GM23338 (cell line): ENCODE results near the gene PRKAR1B. TPM values are rescaled to one million over a fixed set of nuclear protein-coding genes. Genes with fewer than 3 reads are reported as not detected.

Experiments used
- ATAC-seq: fragments of 200-7000 bp; cut with Tn5 transposase; 3 replicates; pipeline ENCODE4 v1.9.1; 2020
- DNase-seq: peaks from one replicate; pipeline ENCODE4 v3.0.0-alpha.2; 2015; ENCODE audit warnings: low spot score
- H2AFZ ChIP-seq: fragments of 200-600 bp; sonication (generic); 2 replicates; pipeline ENCODE4 v1.8.0; 2016; ENCODE audit warnings: antibody characterized with exemption, mild to moderate bottlenecking, moderate library complexity
- H3F3A ChIP-seq: fragments of 200-600 bp; sonication (generic); replicated peaks from 2 replicates; pipeline ENCODE4 v1.8.0; 2017; ENCODE audit warnings: antibody characterized with exemption, mixed run types, low read depth
- H3K27ac ChIP-seq: fragments of 200-600 bp; sonication (generic); 2 replicates; pipeline ENCODE4 v1.6.1; 2016; ENCODE audit warnings: low read depth
- H3K27me3 ChIP-seq: fragments of 200-600 bp; sonication (generic); 2 replicates; pipeline ENCODE4 v1.8.0; 2016; ENCODE audit warnings: mild to moderate bottlenecking, mixed run types, moderate library complexity; ENCODE audit not compliant: insufficient read depth
- H3K36me3 ChIP-seq: fragments of 200-600 bp; sonication (generic); 2 replicates; pipeline ENCODE4 v1.8.0; 2016; ENCODE audit warnings: mild to moderate bottlenecking; ENCODE audit not compliant: insufficient read depth
- H3K4me1 ChIP-seq: fragments of 200-600 bp; sonication (generic); 2 replicates; pipeline ENCODE4 v1.8.0; 2016; ENCODE audit warnings: mild to moderate bottlenecking, moderate library complexity; ENCODE audit not compliant: insufficient read depth
- H3K4me2 ChIP-seq: fragments of 200-600 bp; sonication (generic); 2 replicates; pipeline ENCODE4 v1.7.1; 2017; ENCODE audit warnings: mixed run types
- H3K4me3 ChIP-seq: fragments of 200-600 bp; sonication (generic); 2 replicates; pipeline ENCODE4 v1.6.1; 2016; ENCODE audit warnings: mixed run types
- H3K79me2 ChIP-seq: fragments of 200-600 bp; sonication (generic); replicated peaks from 2 replicates; pipeline ENCODE4 v1.8.0; 2017; ENCODE audit warnings: mild to moderate bottlenecking; ENCODE audit not compliant: insufficient read depth
- H3K9me2 ChIP-seq: fragments of 200-600 bp; sonication (generic); 2 replicates; pipeline ENCODE4 v1.8.0; 2017; ENCODE audit not compliant: insufficient read depth
- H4K20me1 ChIP-seq: fragments of 200-600 bp; sonication (generic); replicated peaks from 2 replicates; pipeline ENCODE4 v1.8.0; 2017; ENCODE audit warnings: mild to moderate bottlenecking; ENCODE audit not compliant: insufficient read depth
- H3K27ac Mint-ChIP-seq: 2 replicates; pipeline ENCODE4 v1.8.0; 2020; ENCODE audit warnings: inconsistent platforms, mild to moderate bottlenecking, moderate library complexity, mixed read lengths
- H3K27me3 Mint-ChIP-seq: 3 replicates; pipeline ENCODE4 v1.8.0; 2022; ENCODE audit warnings: low read depth, mild to moderate bottlenecking, moderate library complexity, mixed read lengths, inconsistent platforms; ENCODE audit not compliant: insufficient read depth, poor library complexity
- H3K36me3 Mint-ChIP-seq: 3 replicates; pipeline ENCODE4 v1.8.0; 2021; ENCODE audit warnings: low read depth, mild to moderate bottlenecking, inconsistent platforms, moderate library complexity, mixed read lengths
- H3K4me1 Mint-ChIP-seq: 3 replicates; pipeline ENCODE4 v1.8.0; 2020; ENCODE audit warnings: mild to moderate bottlenecking, inconsistent platforms, mixed read lengths
- H3K4me3 Mint-ChIP-seq: 3 replicates; pipeline ENCODE4 v1.8.0; 2021; ENCODE audit warnings: moderate library complexity, mild to moderate bottlenecking, inconsistent platforms, mixed read lengths
- H3K9me3 Mint-ChIP-seq: 3 replicates; pipeline ENCODE4 v1.8.0; 2020; ENCODE audit warnings: moderate library complexity, mild to moderate bottlenecking, inconsistent platforms, mixed read lengths
- CREB1 ChIP-seq: fragments of 250-450 bp; sonication (Bioruptor Pico); IDR thresholded peaks from 2 replicates; pipeline ENCODE4 v1.5.0; 2020; ENCODE audit warnings: low read depth, mild to moderate bottlenecking, moderate library complexity
- CTCF ChIP-seq, 2 experiments: fragments of 200-600 bp in 1 of 2; sonication (generic) in 1 of 2; conservative IDR thresholded peaks; 2 replicates each; pipeline versions ENCODE4 v1.5.1 to v1.6.1; 2016 to 2017; ENCODE audit warnings: antibody characterized with exemption in 2 of 2, low read depth in 2 of 2, mild to moderate bottlenecking in 2 of 2, moderate library complexity in 1 of 2
- ETS1 ChIP-seq: IDR thresholded peaks from 2 replicates; pipeline ENCODE4 v1.6.1; 2016; ENCODE audit warnings: antibody characterized with exemption
- EZH2 ChIP-seq: fragments of 200-600 bp; sonication (generic); IDR thresholded peaks from one replicate; pipeline ENCODE4 v1.8.0; 2017; ENCODE audit warnings: antibody characterized with exemption, mild to moderate bottlenecking, low read depth; ENCODE audit not compliant: unreplicated experiment
- EZH2phosphoT487 ChIP-seq: fragments of 200-600 bp; sonication (generic); IDR thresholded peaks from one replicate; pipeline ENCODE4 v1.8.1; 2018; ENCODE audit warnings: antibody characterized with exemption; ENCODE audit not compliant: unreplicated experiment
- JUNB ChIP-seq: IDR thresholded peaks from one replicate; pipeline ENCODE4 v1.6.1; 2016; ENCODE audit warnings: antibody characterized with exemption; ENCODE audit not compliant: unreplicated experiment
- NANOG ChIP-seq: IDR thresholded peaks from 2 replicates; pipeline ENCODE4 v1.6.1; 2016; ENCODE audit warnings: antibody characterized with exemption, borderline replicate concordance
- POLR2AphosphoS5 ChIP-seq: IDR thresholded peaks from 2 replicates; pipeline ENCODE4 v1.6.1; 2016; ENCODE audit warnings: antibody characterized with exemption, low read depth
- REST ChIP-seq: IDR thresholded peaks from one replicate; pipeline ENCODE4 v1.6.1; 2018; ENCODE audit warnings: antibody characterized with exemption; ENCODE audit not compliant: unreplicated experiment
- STAT1 ChIP-seq: IDR thresholded peaks from one replicate; pipeline ENCODE4 v1.6.1; 2016; ENCODE audit warnings: antibody characterized with exemption; ENCODE audit not compliant: unreplicated experiment
- ZNF114 ChIP-seq: fragments of 250-450 bp; sonication (Bioruptor Pico); IDR thresholded peaks from 2 replicates; pipeline ENCODE4 v1.5.0; 2020; ENCODE audit warnings: mild to moderate bottlenecking, moderate library complexity
- ZNF331 ChIP-seq: fragments of 250-450 bp; sonication (Bioruptor Pico); IDR thresholded peaks from 2 replicates; pipeline ENCODE4 v1.5.0; 2020; ENCODE audit warnings: low read depth, mild to moderate bottlenecking, moderate library complexity
- ZNF462 ChIP-seq: fragments of 250-450 bp; sonication (Bioruptor Pico); IDR thresholded peaks from 2 replicates; pipeline ENCODE4 v1.5.0; 2020; ENCODE audit warnings: mild to moderate bottlenecking, moderate library complexity
- polyA plus RNA-seq: library from polyadenylated mRNA; unstranded; fragments of >200 nt; fragmentation: Nextera tagmentation; extraction: Ambion mirVana; gene quantifications from 2 replicates; pipeline ENCODE4 v1.2.1, GENCODE V29; 2016
- total RNA-seq: library from RNA; depleted of rRNA; stranded (reverse); fragments of >200 nt; shearing (Covaris generic); gene quantifications from 2 replicates; pipeline ENCODE4 v1.2.3, GENCODE V29; 2014

Gene PRKAR1B
- total and polyA plus RNA-seq, 2 experiments from 2014 or later = 35.7 to 36.7 TPM

- peaks cover 19% of the 10 kb centered on the region for H3K4me1 Mint-ChIP-seq
- H3K36me3 ChIP-seq = no peaks in the 10 kb centered on the region
- no peak for DNase-seq
- peaks cover 8% of the 10 kb centered on the region; the same call in 2 of the 3 replicates for H3K9me3 Mint-ChIP-seq
- no peak overlapping the region for H2AFZ ChIP-seq
- H3K27me3 ChIP-seq = no peaks in the 10 kb centered on the region
- H3F3A ChIP-seq = peaks cover 18% of the 10 kb centered on the region; the same call in 1 of the 2 replicates
- peaks cover 10% of the 10 kb centered on the region for H3K27me3 Mint-ChIP-seq
- H3K4me1 ChIP-seq = no peaks in the 10 kb centered on the region
- H3K9me2 ChIP-seq = no peaks in the 10 kb centered on the region
- H3K4me3 ChIP-seq = no peak overlapping the region
- H3K4me2 ChIP-seq = no peak overlapping the region
- H3K36me3 Mint-ChIP-seq = peaks cover 26% of the 10 kb centered on the region
- TF ChIP-seq STAT1 (no peak), NANOG (no peak), POLR2AphosphoS5 (no peak), ZNF114 (CRISPR knock-in tag) (no peak), ZNF462 (CRISPR knock-in tag) (no peak), EZH2 (no peak), JUNB (no peak), REST (no peak), EZH2phosphoT487 (no peak), CREB1 (no peak), CTCF (conservative IDR thresholded peaks at IDR 0.05; ENCODE audit: low read depth in 2 of 2) (no peak), ETS1 (no peak), ZNF331 (CRISPR knock-in tag) (no peak)
- no peak overlapping the region for H3K27ac Mint-ChIP-seq
- H3K27ac ChIP-seq = no peak overlapping the region
- no peak overlapping the region for H3K4me3 Mint-ChIP-seq
- peaks cover 2% of the 10 kb centered on the region; the same call in 1 of the 2 replicates for H4K20me1 ChIP-seq
- ATAC-seq = no peak
- peaks cover 15% of the 10 kb centered on the region; the same call in 1 of the 2 replicates for H3K79me2 ChIP-seq
These were observed 60.4 kb downstream of the PRKAR1B start for GRCh38 chr7:666454-667292.
